ENCODE data around the gene HPRT1. TPM values are rescaled to one million over a fixed set of nuclear protein-coding genes. Genes with fewer than 3 reads are reported as not detected.

The HPRT1 gene
- total RNA-seq, 1 experiment from 2014 or later: 38.2 TPM

GRCh38 chrX:134526399-134526798 is 66.4 kb downstream of the HPRT1 start:
- Mint-ChIP-seq H3K27me3 (ENCODE audit: low read depth) (no peaks in the 10 kb centered on the region; the same call in 1 of the 2 replicates), H3K27ac (no peak overlapping the region), H3K36me3 (no peaks in the 10 kb centered on the region), H3K4me3 (no peak overlapping the region), H3K4me1 (peaks cover 11% of the 10 kb centered on the region), H3K9me3 (no peaks in the 10 kb centered on the region)
- ATAC-seq (no peak), DNase-seq (ENCODE audit: low spot score) (no peak)
- TF ChIP-seq MYBL2 (CRISPR knock-in tag; IDR thresholded peaks at IDR 0.05): no peak
- no peak for TF ChIP-seq ZNF512 (CRISPR knock-in tag; IDR thresholded peaks at IDR 0.05; ENCODE audit: borderline replicate concordance)
- TF ChIP-seq GTF2I (CRISPR knock-in tag; conservative IDR thresholded peaks at IDR 0.05): no peak
- no peak for TF ChIP-seq ZNF671 (CRISPR knock-in tag; IDR thresholded peaks at IDR 0.05)
- TF ChIP-seq ZNF219 (CRISPR knock-in tag; IDR thresholded peaks at IDR 0.05; ENCODE audit: borderline replicate concordance): no peak
- TF ChIP-seq NFYB (CRISPR knock-in tag; conservative IDR thresholded peaks at IDR 0.05; ENCODE audit: low read depth): no peak
- no peak for TF ChIP-seq GABPB1 (CRISPR knock-in tag; IDR thresholded peaks at IDR 0.05)
- no peak for TF ChIP-seq ARID4B (CRISPR knock-in tag; IDR thresholded peaks at IDR 0.05; ENCODE audit: borderline replicate concordance)
- no peak for TF ChIP-seq NFATC4 (CRISPR knock-in tag; IDR thresholded peaks at IDR 0.05)
- no peak for TF ChIP-seq E2F4 (CRISPR knock-in tag; IDR thresholded peaks at IDR 0.05; ENCODE audit: borderline replicate concordance, low read depth)
- TF ChIP-seq MAX (CRISPR knock-in tag; IDR thresholded peaks at IDR 0.05): no peak
- POLR2A ChIA-PET: no interaction called here
- CTCF ChIA-PET: interaction anchor here (1.7 kb wide), 1 partner anchor 238 kb away, joined by 7 read pairs; no protein-coding TSS in a partner anchor

- CTCF ChIA-PET: interaction anchor here (1.1 to 1.3 kb wide), 2 partner anchors 8 to 235 kb away, joined by 3 to 5 read pairs; no protein-coding TSS in a partner anchor
Measured at GRCh38 chrX:134528960-134529359, 69.0 kb downstream of the HPRT1 start.

More at GRCh38 chrX:134528960-134529359, 69.0 kb downstream of the HPRT1 start:
- Mint-ChIP-seq H3K9me3 (no peaks in the 10 kb centered on the region), H3K27me3 (ENCODE audit: low read depth) (peaks cover 4% of the 10 kb centered on the region; the same call in 1 of the 2 replicates), H3K4me1 (peaks cover 23% of the 10 kb centered on the region), H3K36me3 (no peaks in the 10 kb centered on the region), H3K27ac (no peak overlapping the region), H3K4me3 (no peak overlapping the region)
- POLR2A ChIA-PET: no interaction called here
- no peak for TF ChIP-seq ATF2 (CRISPR knock-in tag; IDR thresholded peaks at IDR 0.05; ENCODE audit: borderline replicate concordance, low read depth)
- no peak for TF ChIP-seq ZNF416 (CRISPR knock-in tag; IDR thresholded peaks at IDR 0.05)
- DNase-seq (ENCODE audit: low spot score) (no peak), ATAC-seq (no peak)
